ENCODE results near the gene NECTIN2. TPM values are rescaled to one million over a fixed set of nuclear protein-coding genes. Genes with fewer than 3 reads are reported as not detected.

The NECTIN2 gene
- total RNA-seq, 2 donors from 2014 or later = 223 to 279 TPM

- Histone ChIP-seq H3K9me3 (no peaks in the 10 kb centered on the region), H3K36me3 (no peaks in the 10 kb centered on the region), H3K27me3 (replicated peaks; ENCODE audit: insufficient read depth) (peaks cover 5% of the 10 kb centered on the region), H3K4me1 (replicated peaks) (no peaks in the 10 kb centered on the region), H3K27ac (no peak overlapping the region), H3K4me3 (no peak overlapping the region)
- intact Hi-C loops (cut with DNase I) = loop anchor here (2.0 to 10.0 kb wide), 2 partner anchors 47 to 151 kb away; no protein-coding TSS in a partner anchor
- WGBS = 22% methylated on average over 21 of the region's 24 CpGs
- DNase-seq (ENCODE audit: low spot score) = peak; percentile 42
- TF ChIP-seq CTCF (IDR thresholded peaks at IDR 0.05) = peak; percentile 94 to 95 (median 94)
- TF ChIP-seq POLR2AphosphoS5 (IDR thresholded peaks at IDR 0.05) = peak; percentile 32
- no peak for TF ChIP-seq POLR2A (IDR thresholded peaks at IDR 0.05)
Measured at GRCh38 chr19:44903602-44904425, 57.7 kb downstream of the NECTIN2 start.

- 71% methylated on average over 12 of the region's 12 CpGs for WGBS
- no peak overlapping the region for H3K27ac ChIP-seq
Measured at GRCh38 chr19:44904426-44904994, 58.4 kb downstream of the NECTIN2 start.

GRCh38 chr19:44905437-44906160 is 59.5 kb downstream of the NECTIN2 start, which contains the start of gene APOE:
Gene APOE, plus strand, starts transcription at chr19:44905796. Its CDS starts 829 bp downstream, at chr19:44906625.
- no peaks in the 10 kb centered on the region for H3K36me3 ChIP-seq
- intact Hi-C loops (cut with DNase I) = loop anchor here (2.0 to 10.0 kb wide), 2 partner anchors 45 to 149 kb away; no protein-coding TSS in a partner anchor
- H3K27me3 ChIP-seq (replicated peaks; ENCODE audit: insufficient read depth) = peaks cover 5% of the 10 kb centered on the region
- no peak within 1 kb of the TSS for H3K4me3 ChIP-seq
- H3K27ac ChIP-seq = no peak within 1 kb of the TSS
- H3K9me3 ChIP-seq = no peaks in the 10 kb centered on the region
- no peak for DNase-seq (ENCODE audit: low spot score)
- no peaks in the 10 kb centered on the region for H3K4me1 ChIP-seq (replicated peaks)
- no peak for TF ChIP-seq POLR2A (IDR thresholded peaks at IDR 0.05)
- no peak for TF ChIP-seq POLR2AphosphoS5 (IDR thresholded peaks at IDR 0.05)
- TF ChIP-seq CTCF (IDR thresholded peaks at IDR 0.05) = no peak
- 2% methylated on average over 20 of the region's 20 CpGs for WGBS

More at GRCh38 chr19:44904426-44904994, 58.4 kb downstream of the NECTIN2 start:
- intact Hi-C loops (cut with DNase I) = loop anchor here (2.0 to 10.0 kb wide), 2 partner anchors 46 to 150 kb away; no protein-coding TSS in a partner anchor
- Histone ChIP-seq H3K4me3 (no peak overlapping the region), H3K27me3 (replicated peaks; ENCODE audit: insufficient read depth) (peaks cover 5% of the 10 kb centered on the region), H3K4me1 (replicated peaks) (no peaks in the 10 kb centered on the region), H3K9me3 (no peaks in the 10 kb centered on the region), H3K36me3 (no peaks in the 10 kb centered on the region)
- TF ChIP-seq POLR2AphosphoS5 (IDR thresholded peaks at IDR 0.05) (no peak), POLR2A (IDR thresholded peaks at IDR 0.05) (no peak), CTCF (IDR thresholded peaks at IDR 0.05) (no peak)
- DNase-seq (ENCODE audit: low spot score) = no peak

GRCh38 chr19:44907613-44908012 is 61.5 kb downstream of the NECTIN2 start:
- TF ChIP-seq POLR2AphosphoS5 (IDR thresholded peaks at IDR 0.05) (no peak), CTCF (IDR thresholded peaks at IDR 0.05) (no peak), POLR2A (IDR thresholded peaks at IDR 0.05) (no peak)
- Histone ChIP-seq H3K27me3 (replicated peaks; ENCODE audit: insufficient read depth) (peaks cover 5% of the 10 kb centered on the region), H3K4me3 (no peak overlapping the region), H3K36me3 (no peaks in the 10 kb centered on the region), H3K27ac (no peak overlapping the region), H3K4me1 (replicated peaks) (no peaks in the 10 kb centered on the region), H3K9me3 (no peaks in the 10 kb centered on the region)
- no peak for DNase-seq (ENCODE audit: low spot score)
- WGBS = 93% methylated on average over 12 of the region's 12 CpGs
- intact Hi-C loops (cut with DNase I) = loop anchor here (10.0 kb wide), 1 partner anchor 147 kb away; no protein-coding TSS in a partner anchor

Measured in prostate gland (tissue), 2 donors.